OCI-LY3 (cell line): ENCODE measurements around the gene NOXA1.

Experiments used
- H2AFZ ChIP-seq: fragments of 200-600, 300-600 bp; shearing (Covaris generic); 2 replicates; pipeline ENCODE4 v1.6.0; 2014; ENCODE audit warnings: antibody characterized with exemption, low read depth, low read length
- H3K27ac ChIP-seq: fragments of 200-600, 300-600 bp; sonication (generic); 2 replicates; pipeline ENCODE4 v1.5.1; 2014; ENCODE audit warnings: mild to moderate bottlenecking, low read length, moderate library complexity, mixed read lengths
- H3K27me3 ChIP-seq: fragments of 200-600, 300-600 bp; sonication (generic); 2 replicates; pipeline ENCODE4 v1.6.1; 2014; ENCODE audit warnings: low read depth, low read length, mixed read lengths
- H3K36me3 ChIP-seq: fragments of 200-600, 300-600 bp; sonication (generic); replicated peaks from 2 replicates; pipeline ENCODE3; 2014; ENCODE audit warnings: low read depth, low read length, mixed read lengths
- H3K4me1 ChIP-seq: fragments of 300-600, 200-600 bp; sonication (generic); 2 replicates; pipeline ENCODE4 v1.6.1; 2014; ENCODE audit warnings: low read length, mixed read lengths
- H3K4me2 ChIP-seq: fragments of 200-600, 300-600 bp; sonication (generic); 2 replicates; pipeline ENCODE4 v1.6.1; 2014; ENCODE audit warnings: low read length, mixed read lengths
- H3K4me3 ChIP-seq: fragments of 300-600, 200-600 bp; sonication (generic); 2 replicates; pipeline ENCODE4 v1.5.1; 2014; ENCODE audit warnings: antibody characterized with exemption, mild to moderate bottlenecking, low read length, moderate library complexity
- H3K79me2 ChIP-seq: fragments of 300-600, 200-600 bp; shearing (Covaris generic); 2 replicates; pipeline ENCODE4 v1.6.1; 2014; ENCODE audit warnings: mild to moderate bottlenecking, low read length, mixed read lengths
- H3K9ac ChIP-seq: fragments of 300-600, 200-600 bp; shearing (Covaris generic); 2 replicates; pipeline ENCODE4 v1.6.0; 2014; ENCODE audit warnings: mild to moderate bottlenecking, low read length, moderate library complexity
- H3K9me3 ChIP-seq: fragments of 200-600, 300-600 bp; shearing (Covaris generic); 2 replicates; pipeline ENCODE4 v1.6.1; 2014; ENCODE audit warnings: low read length, mixed read lengths; ENCODE audit not compliant: insufficient read depth
- H4K20me1 ChIP-seq: fragments of 200-600, 300-600 bp; sonication (generic); 2 replicates; pipeline ENCODE4 v1.6.1; 2016; ENCODE audit warnings: low read length, mixed read lengths; ENCODE audit not compliant: insufficient read depth
- CTCF ChIP-seq: fragments of 200-600, 300-600 bp; sonication (generic); IDR thresholded peaks from 2 replicates; pipeline ENCODE4 v1.5.1; 2014; ENCODE audit warnings: antibody characterized with exemption, low read length, low read depth
- EZH2phosphoT487 ChIP-seq: fragments of 200-600 bp; shearing (Covaris generic); IDR thresholded peaks from 2 replicates; pipeline ENCODE4 v1.6.1; 2018; ENCODE audit warnings: antibody characterized with exemption, mixed run types, low read depth

NOXA1 gene

GRCh38 chr9:137444106-137444790 is 21.1 kb downstream of the NOXA1 start:
- no peak overlapping the region for H3K27ac ChIP-seq
- H3K4me2 ChIP-seq: no peak overlapping the region
- no peak overlapping the region for H2AFZ ChIP-seq
- H4K20me1 ChIP-seq: no peaks in the 10 kb centered on the region
- peaks cover 24% of the 10 kb centered on the region for H3K4me1 ChIP-seq
- TF ChIP-seq CTCF (no peak), EZH2phosphoT487 (no peak)
- H3K4me3 ChIP-seq: no peak overlapping the region
- H3K9me3 ChIP-seq: no peaks in the 10 kb centered on the region
- H3K36me3 ChIP-seq: no peaks in the 10 kb centered on the region
- H3K27me3 ChIP-seq: no peaks in the 10 kb centered on the region
- no peaks in the 10 kb centered on the region for H3K79me2 ChIP-seq
- no peak overlapping the region for H3K9ac ChIP-seq

- TF ChIP-seq EZH2phosphoT487 (no peak), CTCF (peak; percentile 82)
- Histone ChIP-seq H3K27me3 (no peaks in the 10 kb centered on the region), H3K4me2 (peak overlapping the region; percentile 94), H3K79me2 (no peaks in the 10 kb centered on the region), H2AFZ (peak overlapping the region; percentile 69; the same call in 1 of the 2 replicates), H3K4me1 (peaks cover 24% of the 10 kb centered on the region), H3K9me3 (no peaks in the 10 kb centered on the region), H3K36me3 (no peaks in the 10 kb centered on the region), H3K9ac (peak overlapping the region; percentile 31; the same call in 1 of the 2 replicates), H4K20me1 (no peaks in the 10 kb centered on the region), H3K4me3 (peak overlapping the region; percentile 69), H3K27ac (no peak overlapping the region)
Measured at GRCh38 chr9:137445275-137445807, 22.1 kb downstream of the NOXA1 start.

GRCh38 chr9:137445930-137446431 is 22.8 kb downstream of the NOXA1 start:
- Histone ChIP-seq H3K27me3 (no peaks in the 10 kb centered on the region), H3K4me3 (peak overlapping the region; percentile 69), H3K36me3 (no peaks in the 10 kb centered on the region), H2AFZ (0 out of 2 replicates have a peak overlapping the region, but pooled peaks have one; percentile 69), H3K9me3 (no peaks in the 10 kb centered on the region), H3K4me1 (peaks cover 24% of the 10 kb centered on the region), H3K4me2 (peak overlapping the region; percentile 94), H3K79me2 (no peaks in the 10 kb centered on the region), H4K20me1 (no peaks in the 10 kb centered on the region), H3K9ac (peak overlapping the region; percentile 31; the same call in 1 of the 2 replicates), H3K27ac (no peak overlapping the region)
- TF ChIP-seq CTCF (no peak), EZH2phosphoT487 (no peak)

- H3K36me3 ChIP-seq: no peaks in the 10 kb centered on the region
- no peak overlapping the region for H3K27ac ChIP-seq
- no peaks in the 10 kb centered on the region for H3K79me2 ChIP-seq
- H4K20me1 ChIP-seq: no peaks in the 10 kb centered on the region
- H3K4me2 ChIP-seq: no peak overlapping the region
- H3K27me3 ChIP-seq: no peaks in the 10 kb centered on the region
- H2AFZ ChIP-seq: no peak overlapping the region
- H3K4me1 ChIP-seq: peaks cover 24% of the 10 kb centered on the region
- no peak for TF ChIP-seq EZH2phosphoT487
- no peak for TF ChIP-seq CTCF
- no peak overlapping the region for H3K9ac ChIP-seq
- no peaks in the 10 kb centered on the region for H3K9me3 ChIP-seq
- no peak overlapping the region for H3K4me3 ChIP-seq
Measured at GRCh38 chr9:137446851-137447471, 23.8 kb downstream of the NOXA1 start.
